HepG2 (cell line): Measurements from ENCODE around the gene PHAX.

Source experiments
- EZH2 ChIP-seq: conservative IDR thresholded peaks from 2 replicates; pipeline ENCODE4 v1.6.1; 2012; ENCODE audit warnings: mild to moderate bottlenecking, low read depth, low read length, moderate library complexity
- MTF1 ChIP-seq: sonication (generic); formaldehyde crosslinking; IDR thresholded peaks from 2 replicates; pipeline ENCODE4 v1.5.0; 2020; ENCODE audit warnings: missing genetic modification reagents
- RAD21 ChIP-seq: fragments of 450-650 bp; formaldehyde crosslinking; IDR thresholded peaks from 2 replicates; pipeline ENCODE4 v1.5.0; 2020; ENCODE audit warnings: mild to moderate bottlenecking
- SOX13 ChIP-seq, 3 experiments: fragments of 450-650 bp in 1 of 3; sonication (generic) in 1 of 3; formaldehyde crosslinking in 1 of 3; IDR thresholded peaks in 2 of 3; conservative IDR thresholded peaks in 1 of 3; 2 replicates each; pipeline versions ENCODE4 v1.5.0 to v1.6.1; 2016 to 2020; ENCODE audit warnings: antibody characterized with exemption in 1 of 3, mild to moderate bottlenecking in 1 of 3, missing compliant biosample characterization in 1 of 3, missing genetic modification reagents in 1 of 3, moderate library complexity in 1 of 3
- SRSF4 ChIP-seq: fragments of 200-400 bp; formaldehyde crosslinking; IDR thresholded peaks from one replicate; pipeline ENCODE4 v1.6.1; 2018; ENCODE audit warnings: mild to moderate bottlenecking, low read depth, low read length, moderate library complexity; ENCODE audit not compliant: poor library complexity, severe bottlenecking
- TF ChIP-seq, protein P1 (sequence below): sonication (generic); formaldehyde crosslinking; IDR thresholded peaks from 2 replicates; pipeline ENCODE4 v1.5.0; 2020; ENCODE audit warnings: mild to moderate bottlenecking, missing genetic modification reagents, moderate library complexity
- TF ChIP-seq, protein P2 (sequence below): sonication (generic); formaldehyde crosslinking; IDR thresholded peaks from 2 replicates; pipeline ENCODE4 v1.4.0; 2020; ENCODE audit warnings: missing genetic modification reagents
- TF ChIP-seq, protein P3 (sequence below): sonication (generic); formaldehyde crosslinking; IDR thresholded peaks from 2 replicates; pipeline ENCODE4 v1.8.0; 2023; ENCODE audit warnings: mild to moderate bottlenecking, missing genetic modification reagents

DNA sequence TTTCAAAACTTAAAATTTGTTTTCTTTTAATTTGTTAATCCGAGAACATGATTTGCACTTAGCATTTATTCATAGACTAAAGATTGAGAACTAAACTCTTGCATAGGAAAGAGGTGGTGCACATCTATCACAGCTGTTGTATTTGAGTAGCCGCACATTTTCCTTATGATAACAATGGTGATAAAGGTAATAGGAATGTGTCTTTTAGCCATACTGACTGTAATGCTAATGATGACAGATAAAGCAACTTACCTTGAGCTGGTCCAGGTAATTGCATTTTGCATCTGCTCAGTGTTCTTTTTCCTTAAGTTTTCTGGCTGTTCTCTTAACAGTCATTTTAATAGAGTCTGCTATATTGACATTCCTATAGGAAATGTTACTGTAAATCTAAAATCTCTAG, 19.0 kb downstream of the PHAX start:
- TF ChIP-seq, protein P1, sequence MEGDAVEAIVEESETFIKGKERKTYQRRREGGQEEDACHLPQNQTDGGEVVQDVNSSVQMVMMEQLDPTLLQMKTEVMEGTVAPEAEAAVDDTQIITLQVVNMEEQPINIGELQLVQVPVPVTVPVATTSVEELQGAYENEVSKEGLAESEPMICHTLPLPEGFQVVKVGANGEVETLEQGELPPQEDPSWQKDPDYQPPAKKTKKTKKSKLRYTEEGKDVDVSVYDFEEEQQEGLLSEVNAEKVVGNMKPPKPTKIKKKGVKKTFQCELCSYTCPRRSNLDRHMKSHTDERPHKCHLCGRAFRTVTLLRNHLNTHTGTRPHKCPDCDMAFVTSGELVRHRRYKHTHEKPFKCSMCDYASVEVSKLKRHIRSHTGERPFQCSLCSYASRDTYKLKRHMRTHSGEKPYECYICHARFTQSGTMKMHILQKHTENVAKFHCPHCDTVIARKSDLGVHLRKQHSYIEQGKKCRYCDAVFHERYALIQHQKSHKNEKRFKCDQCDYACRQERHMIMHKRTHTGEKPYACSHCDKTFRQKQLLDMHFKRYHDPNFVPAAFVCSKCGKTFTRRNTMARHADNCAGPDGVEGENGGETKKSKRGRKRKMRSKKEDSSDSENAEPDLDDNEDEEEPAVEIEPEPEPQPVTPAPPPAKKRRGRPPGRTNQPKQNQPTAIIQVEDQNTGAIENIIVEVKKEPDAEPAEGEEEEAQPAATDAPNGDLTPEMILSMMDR (CRISPR knock-in tag) = no peak
- TF ChIP-seq MTF1 (CRISPR knock-in tag) (no peak), RAD21 (no peak), EZH2 (no peak), SRSF4 (no peak), SOX13 (IDR thresholded peaks at IDR 0.05) (no peak), SOX13 (CRISPR knock-in tag; conservative IDR thresholded peaks at IDR 0.05 in 1 of 2, IDR thresholded peaks at IDR 0.05 in 1 of 2) (no peak)
- TF ChIP-seq, protein P2, sequence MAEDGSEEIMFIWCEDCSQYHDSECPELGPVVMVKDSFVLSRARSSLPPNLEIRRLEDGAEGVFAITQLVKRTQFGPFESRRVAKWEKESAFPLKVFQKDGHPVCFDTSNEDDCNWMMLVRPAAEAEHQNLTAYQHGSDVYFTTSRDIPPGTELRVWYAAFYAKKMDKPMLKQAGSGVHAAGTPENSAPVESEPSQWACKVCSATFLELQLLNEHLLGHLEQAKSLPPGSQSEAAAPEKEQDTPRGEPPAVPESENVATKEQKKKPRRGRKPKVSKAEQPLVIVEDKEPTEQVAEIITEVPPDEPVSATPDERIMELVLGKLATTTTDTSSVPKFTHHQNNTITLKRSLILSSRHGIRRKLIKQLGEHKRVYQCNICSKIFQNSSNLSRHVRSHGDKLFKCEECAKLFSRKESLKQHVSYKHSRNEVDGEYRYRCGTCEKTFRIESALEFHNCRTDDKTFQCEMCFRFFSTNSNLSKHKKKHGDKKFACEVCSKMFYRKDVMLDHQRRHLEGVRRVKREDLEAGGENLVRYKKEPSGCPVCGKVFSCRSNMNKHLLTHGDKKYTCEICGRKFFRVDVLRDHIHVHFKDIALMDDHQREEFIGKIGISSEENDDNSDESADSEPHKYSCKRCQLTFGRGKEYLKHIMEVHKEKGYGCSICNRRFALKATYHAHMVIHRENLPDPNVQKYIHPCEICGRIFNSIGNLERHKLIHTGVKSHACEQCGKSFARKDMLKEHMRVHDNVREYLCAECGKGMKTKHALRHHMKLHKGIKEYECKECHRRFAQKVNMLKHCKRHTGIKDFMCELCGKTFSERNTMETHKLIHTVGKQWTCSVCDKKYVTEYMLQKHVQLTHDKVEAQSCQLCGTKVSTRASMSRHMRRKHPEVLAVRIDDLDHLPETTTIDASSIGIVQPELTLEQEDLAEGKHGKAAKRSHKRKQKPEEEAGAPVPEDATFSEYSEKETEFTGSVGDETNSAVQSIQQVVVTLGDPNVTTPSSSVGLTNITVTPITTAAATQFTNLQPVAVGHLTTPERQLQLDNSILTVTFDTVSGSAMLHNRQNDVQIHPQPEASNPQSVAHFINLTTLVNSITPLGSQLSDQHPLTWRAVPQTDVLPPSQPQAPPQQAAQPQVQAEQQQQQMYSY = no peak
- TF ChIP-seq, protein P3, sequence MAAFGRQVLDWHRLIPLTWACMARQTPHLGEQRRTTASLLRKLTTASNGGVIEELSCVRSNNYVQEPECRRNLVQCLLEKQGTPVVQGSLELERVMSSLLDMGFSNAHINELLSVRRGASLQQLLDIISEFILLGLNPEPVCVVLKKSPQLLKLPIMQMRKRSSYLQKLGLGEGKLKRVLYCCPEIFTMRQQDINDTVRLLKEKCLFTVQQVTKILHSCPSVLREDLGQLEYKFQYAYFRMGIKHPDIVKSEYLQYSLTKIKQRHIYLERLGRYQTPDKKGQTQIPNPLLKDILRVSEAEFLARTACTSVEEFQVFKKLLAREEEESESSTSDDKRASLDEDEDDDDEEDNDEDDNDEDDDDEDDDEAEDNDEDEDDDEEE = no peak
